HT1080 (cell line): Measurements from ENCODE around the gene VASH2. TPM values are rescaled to one million over a fixed set of nuclear protein-coding genes. Genes with fewer than 3 reads are reported as not detected.
A peak's percentile ranks its signal among the peaks of the same experiment; 100 is the strongest.
"Not testable (repeated sequence)": the region's sequence is repeated elsewhere in the genome, so short reads cannot be mapped to it uniquely, and the experiment has no call there.

Experiments
- DNase-seq: peaks from one replicate; pipeline ENCODE4 v3.0.0-alpha.2; 2015; ENCODE audit warnings: low read depth
- polyA plus RNA-seq, 2 experiments: library from polyadenylated mRNA; depleted of rRNA; stranded (reverse); fragments of >200 nt; gene quantifications; 2 replicates each; pipeline ENCODE4 v1.2.3, GENCODE V29; 2015
- total RNA-seq: library from RNA; depleted of rRNA; stranded (reverse); fragments of >200 nt; shearing (Covaris generic); gene quantifications from 2 replicates; pipeline ENCODE4 v1.2.3, GENCODE V29; 2014; rRNA removed

Gene VASH2
- total RNA-seq = 0.42 and 0.43 TPM in 2 replicates
- 0.60 and 0.81 TPM in 2 replicates for polyA plus RNA-seq (2015; cell fraction: cytosol; rRNA removed)
- polyA plus RNA-seq (2015; cell fraction: nucleus; rRNA removed) = 0.72 and 0.76 TPM in 2 replicates

DNA sequence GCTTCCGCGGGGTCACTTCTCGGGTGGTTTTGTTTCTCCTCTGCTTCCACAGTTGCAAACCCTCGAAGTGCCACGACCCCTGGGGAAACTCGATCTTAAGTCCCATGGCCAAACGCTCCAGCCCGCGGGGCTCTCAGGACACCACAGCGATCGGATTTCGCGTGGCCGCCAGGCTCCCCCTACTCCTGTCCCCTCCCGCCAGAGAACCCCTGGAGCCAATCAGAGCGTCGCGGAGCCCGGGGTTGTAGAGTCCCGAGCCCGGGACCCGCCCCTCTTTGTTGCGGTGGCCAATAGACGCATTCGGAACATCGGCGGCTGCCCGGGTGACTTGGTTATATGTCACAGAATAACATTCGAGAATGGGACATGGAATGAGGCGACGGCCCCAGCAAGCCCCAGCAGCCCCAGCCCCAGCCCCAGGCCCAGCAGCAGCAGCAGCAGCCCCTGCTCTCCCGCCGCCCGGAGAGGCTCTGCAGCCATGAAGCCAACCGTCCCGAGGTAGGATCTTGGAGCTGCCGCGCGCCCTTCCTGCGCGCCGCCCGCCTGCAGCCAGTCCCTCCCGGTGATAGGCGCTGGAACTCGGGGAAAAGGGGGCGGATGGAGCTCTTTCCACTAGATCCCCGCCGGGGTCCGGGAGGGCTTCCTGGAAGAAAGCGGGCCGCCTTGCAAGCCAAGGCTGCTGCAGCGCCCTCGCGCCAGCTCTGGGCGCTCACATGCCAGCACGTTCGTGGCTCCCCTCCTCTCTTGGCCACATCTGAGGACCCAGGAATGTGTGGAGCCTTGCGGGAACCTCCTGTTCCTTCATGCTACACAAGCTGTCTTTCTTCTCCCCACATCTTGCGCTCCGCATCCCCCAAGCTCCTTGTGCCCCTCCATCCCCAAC lies at the start of gene VASH2:
Gene VASH2 (plus strand): TSS at position 299 of the 883 bp plus-strand sequence. CDS start 1,002 bp downstream, outside the sequence.
- peak; percentile 71 for DNase-seq

DNA sequence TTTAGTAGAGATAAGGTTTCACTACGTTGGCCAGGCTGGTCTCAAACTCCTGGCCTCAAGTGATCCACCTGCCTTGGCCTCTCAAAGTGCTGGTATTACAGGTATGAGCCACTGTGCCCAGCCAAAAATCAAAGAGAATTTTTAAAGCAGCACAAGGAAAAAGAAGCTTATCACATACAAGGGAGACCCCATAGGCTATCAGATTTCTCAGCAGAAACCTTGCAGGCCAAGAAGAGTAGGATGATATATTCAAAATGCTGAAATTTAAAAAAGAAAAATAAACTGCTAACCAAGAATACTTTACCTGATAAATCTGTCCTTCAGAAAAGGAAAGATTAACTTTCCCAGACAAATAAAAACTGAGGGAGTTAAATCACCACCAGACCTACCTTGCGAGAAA lies 49.1 kb upstream of the VASH2 start:
- no peak for DNase-seq

DNA sequence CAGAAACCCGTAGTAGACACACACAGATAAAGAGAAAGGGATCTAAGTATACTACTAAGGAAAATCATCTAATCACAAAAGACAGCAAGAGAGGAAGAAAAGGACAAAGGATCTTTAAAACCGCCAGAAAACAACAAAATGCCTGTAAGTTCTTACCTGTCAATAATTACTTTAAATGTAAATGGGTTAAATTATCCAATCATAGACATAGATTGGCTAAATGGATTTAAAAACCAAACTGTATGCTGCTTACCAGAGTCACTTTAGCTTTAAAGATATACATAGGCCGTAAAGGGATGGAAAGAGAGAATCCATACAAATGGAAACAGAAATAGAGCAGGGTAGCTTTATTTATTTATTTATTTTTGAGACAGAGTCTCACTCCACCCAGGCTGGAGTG lies 48.3 kb upstream of the VASH2 start:
- DNase-seq = no peak

DNA sequence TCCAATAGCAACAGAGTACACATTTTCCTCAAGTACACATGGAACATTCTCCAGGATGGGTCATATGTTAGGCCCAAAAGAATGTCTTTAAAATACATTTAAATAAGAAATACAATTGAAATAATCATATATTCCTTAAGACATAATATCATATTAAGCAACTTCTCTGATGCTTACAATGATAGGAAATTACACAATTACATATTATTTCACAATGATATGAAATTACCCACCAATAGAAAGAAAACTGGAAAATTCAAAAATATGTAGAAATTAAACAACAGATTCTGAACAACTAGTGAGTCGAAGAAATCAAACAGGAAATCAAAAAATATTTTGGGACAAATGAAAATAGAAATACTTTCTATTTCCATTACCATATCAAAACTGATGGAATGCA lies 46.7 kb upstream of the VASH2 start:
- no peak for DNase-seq

DNA sequence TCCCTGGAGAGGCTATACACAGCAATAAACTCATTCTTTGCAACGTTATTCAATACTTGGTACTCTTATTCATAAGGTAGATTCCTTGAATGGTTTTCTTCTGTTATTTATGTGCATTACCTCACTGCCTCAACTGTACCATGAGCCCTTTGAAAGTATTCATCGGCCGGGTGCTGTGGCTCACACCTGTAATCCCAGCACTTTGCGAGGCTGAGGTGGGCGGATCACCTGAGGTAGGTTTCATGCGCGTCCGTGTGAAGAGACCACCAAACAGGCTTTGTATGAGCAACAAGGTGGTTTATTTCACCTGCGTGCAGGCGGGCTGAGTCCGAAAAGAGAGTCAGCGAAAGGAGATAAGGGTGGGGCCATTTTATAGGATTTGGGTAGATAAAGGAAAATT lies 42.3 kb upstream of the VASH2 start:
- not testable (repeated sequence) for DNase-seq

DNA sequence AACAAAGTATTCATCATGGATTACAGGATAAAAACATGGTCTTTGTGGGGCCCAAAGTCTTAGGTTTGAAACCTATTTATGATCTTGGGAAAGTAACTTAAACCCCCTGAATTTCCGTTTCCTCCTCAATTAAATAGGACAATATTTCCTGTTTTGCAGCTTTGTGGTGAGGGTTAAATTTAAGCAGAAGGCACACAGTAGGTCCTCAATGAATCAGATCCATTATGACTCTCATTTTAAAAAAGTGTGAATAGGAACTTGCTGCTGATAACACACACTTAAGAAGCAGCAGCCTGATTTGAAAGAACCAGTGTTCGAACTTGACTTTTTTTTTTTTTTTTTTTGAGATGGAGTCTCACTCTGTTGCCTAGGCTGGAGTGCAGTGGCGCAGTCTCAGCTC lies 41.4 kb upstream of the VASH2 start:
- DNase-seq = no peak

DNA sequence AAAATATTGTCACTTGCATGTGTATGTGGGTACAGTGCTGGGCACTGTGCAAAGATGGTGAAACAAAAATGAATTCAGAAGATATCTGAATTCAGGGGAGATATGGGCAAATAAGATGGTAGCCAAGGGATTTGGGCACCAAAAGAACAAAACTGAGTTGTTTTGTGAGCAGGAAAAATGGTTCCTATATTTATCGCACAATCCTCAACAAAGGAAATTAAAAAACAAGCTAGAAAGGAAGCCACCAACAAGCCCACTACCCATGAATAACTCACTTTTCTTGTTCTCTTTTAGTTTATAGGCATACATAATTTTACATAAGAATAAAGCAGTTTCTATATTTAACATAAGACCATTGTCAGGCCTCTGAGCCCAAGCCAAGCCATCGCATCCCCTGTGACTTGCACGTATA lies 40.7 kb upstream of the VASH2 start:
- DNase-seq = no peak

DNA sequence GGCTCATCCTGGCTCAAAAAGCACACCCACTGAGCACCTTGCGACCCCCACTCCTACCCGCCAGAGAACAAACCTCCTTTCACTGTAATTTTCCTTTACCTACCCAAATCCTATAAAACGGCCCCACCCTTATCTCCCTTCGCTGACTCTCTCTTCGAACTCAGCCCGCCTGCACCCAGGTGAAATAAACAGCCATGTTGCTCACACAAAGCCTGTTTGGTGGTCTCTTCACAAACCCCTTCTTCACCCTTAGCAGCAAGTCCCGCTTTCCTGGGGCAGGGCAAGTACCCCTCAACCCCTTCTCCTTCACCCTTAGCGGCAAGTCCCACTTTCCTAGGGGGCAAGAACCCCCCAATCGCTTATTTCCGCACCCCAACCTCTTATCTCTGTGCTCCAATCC lies 40.1 kb upstream of the VASH2 start:
- DNase-seq = not testable (repeated sequence)

- DNase-seq = not testable (repeated sequence)
Observed at GRCh38 chr1:212913638-212914037, 36.7 kb upstream of the VASH2 start.

DNA sequence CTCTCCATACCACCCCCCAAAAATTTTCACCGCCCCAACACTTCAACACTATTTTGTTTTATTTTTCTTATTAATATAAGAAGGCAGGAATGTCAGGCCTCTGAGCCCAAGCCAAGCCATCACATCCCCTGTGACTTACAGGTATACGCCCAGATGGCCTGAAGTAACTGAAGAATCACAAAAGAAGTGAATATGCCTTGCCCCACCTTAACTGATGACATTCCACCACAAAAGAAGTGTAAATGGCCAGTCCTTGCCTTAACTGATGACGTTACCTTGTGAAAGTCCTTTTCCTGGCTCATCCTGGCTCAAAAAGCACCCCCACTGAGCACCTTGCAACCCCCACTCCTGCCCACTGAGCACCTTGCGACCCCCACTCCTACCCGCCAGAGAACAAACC lies 36.2 kb upstream of the VASH2 start:
- DNase-seq = not testable (repeated sequence)

DNA sequence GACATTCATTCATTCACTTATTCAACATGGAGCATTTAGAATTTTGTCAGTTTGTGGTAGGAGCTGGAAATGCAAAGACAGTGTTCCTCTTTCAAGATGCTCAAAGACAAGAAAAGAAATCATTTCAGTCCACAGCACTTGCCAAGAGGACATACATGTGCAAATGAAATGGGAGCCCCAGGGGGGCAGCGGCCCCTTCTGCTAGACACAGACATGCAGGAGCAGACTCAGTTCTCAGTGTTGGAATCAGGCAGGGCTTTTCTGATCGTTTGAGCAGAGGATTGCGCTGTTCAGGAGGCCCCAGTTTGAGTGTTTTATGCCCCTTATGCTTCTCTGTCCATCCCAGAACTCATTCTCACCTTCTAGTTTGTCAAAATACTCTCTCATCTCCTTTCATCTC lies 35.6 kb upstream of the VASH2 start:
- DNase-seq = no peak

DNA sequence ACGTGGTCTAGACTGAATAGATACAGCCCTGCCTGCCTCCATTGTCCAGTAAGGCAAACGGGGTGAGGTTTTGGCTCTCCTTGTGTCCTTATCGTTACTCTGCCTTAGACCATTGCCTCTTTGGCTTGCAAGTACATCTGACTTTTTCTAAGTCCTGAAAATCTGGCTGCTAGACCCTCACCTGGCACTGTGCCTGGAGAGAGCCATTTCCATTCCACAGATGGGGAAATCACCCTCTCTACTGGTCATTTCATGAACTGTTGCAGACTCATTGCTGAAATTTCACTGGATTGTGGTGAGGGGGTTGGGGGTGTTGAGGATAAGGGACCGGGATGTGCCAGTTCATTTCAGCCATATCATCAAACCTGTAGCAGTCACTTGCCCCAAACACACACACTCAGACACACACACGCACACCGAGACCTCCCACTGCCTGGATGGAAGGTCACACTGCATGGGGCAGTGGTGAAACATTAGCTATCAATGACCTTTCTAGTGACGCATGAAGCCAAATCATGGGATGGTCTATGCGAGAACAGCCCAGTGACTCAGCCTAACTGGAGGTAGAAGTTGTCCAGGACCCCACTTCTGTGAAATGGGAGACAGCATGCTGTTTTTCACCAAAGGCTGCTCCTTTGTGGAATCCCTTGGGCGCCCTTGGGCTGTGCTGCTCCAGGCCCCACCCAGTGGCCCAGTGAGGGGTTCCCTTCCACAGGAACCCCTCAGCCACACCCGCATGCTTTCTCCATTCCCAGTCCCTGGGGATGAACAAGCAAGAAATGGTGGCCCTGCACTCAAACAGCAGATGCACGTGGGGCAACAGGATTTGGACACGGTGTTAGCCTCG lies 34.9 kb upstream of the VASH2 start:
- peak; percentile 17 for DNase-seq

DNA sequence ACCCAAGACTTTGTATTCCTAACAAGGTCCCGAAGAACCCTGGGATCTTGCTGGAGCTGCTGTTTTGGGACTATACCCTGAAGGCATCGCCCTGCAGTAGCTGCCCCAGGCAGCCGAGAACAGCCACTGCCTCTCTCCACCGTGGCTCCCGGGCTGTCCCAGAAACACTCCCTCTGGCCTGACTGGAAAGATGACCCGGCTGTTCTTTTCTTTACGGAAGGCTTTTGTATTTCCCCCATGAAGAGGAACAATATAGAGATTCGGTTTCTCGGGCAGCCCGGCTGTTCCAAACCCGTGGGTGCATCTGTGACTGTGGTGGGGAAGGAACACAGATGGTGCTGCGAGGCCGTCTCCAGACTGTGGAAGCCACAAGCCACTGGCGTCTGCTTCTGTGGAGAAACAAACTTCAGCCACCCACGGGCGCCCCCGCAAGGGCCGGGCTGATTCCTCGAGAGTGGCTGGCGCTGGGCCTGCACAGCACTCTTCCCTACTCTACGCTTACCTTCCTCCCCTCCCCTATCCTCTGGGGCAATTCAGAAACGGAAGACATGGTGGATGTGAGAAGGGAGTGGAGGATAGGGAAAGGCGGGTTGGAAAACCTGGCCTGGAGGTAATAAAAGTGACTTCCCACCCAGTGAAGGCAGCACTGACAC lies 33.7 kb upstream of the VASH2 start:
- no peak for DNase-seq

DNA sequence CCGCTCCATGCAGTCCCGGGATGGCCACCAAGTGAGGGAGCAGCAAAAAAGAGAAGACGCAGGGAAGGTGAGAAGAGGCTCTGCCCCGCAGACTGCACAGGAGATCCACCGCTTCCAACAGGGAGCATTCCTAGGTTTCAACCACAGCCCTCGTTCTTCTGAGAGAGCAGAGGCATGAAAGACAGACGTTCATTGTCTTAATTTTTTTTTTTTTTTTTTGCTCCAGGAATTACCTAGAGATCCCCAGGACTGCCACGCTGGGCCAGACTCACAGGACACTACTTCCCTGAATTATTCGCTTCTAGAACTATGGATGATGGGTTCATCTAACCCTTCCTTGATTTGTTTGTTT lies 33.2 kb upstream of the VASH2 start:
- DNase-seq = peak; percentile 34

DNA sequence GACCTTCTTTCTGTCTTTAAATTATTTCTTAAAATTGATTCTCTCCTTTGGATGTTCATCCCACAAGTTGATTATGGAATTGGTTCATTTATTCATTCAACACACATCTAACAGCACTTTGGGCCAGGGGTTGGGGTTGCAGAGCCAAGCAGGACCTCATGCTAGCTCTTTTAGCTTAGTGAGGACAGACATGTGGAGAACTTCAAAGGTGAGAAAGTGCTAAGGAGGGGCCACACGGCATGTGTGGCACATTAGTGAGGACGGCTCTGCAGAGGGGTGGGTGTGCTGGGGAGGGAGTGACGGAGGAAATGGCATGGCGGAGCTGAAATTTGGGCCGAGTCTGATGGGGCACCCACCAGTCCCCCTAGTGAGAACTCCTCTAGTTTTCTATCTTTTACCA lies 32.5 kb upstream of the VASH2 start:
- no peak for DNase-seq

DNA sequence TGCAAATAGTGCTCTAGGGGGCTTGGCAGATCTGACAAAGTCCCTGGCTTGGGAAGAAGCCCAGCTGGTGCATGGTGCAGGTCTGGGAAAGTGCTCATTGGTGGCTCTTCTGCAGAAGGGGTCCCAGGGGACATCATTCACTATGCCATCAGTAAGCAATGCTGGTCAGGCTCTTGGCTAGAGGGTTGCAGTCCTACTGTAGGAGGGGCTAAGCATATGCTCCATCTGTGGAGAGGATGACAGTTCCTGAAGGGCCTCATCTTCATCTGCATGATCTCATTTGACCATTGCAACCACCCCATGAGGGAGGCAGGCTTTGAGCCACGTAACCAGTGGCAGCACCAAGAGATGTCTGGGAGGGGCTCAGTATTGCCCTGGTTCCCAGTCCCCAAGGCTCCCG lies 31.5 kb upstream of the VASH2 start:
- no peak for DNase-seq

- no peak for DNase-seq
Observed at GRCh38 chr1:212920246-212920645, 30.1 kb upstream of the VASH2 start.

- no peak for DNase-seq
Observed at GRCh38 chr1:212920896-212921295, 29.4 kb upstream of the VASH2 start.

DNA sequence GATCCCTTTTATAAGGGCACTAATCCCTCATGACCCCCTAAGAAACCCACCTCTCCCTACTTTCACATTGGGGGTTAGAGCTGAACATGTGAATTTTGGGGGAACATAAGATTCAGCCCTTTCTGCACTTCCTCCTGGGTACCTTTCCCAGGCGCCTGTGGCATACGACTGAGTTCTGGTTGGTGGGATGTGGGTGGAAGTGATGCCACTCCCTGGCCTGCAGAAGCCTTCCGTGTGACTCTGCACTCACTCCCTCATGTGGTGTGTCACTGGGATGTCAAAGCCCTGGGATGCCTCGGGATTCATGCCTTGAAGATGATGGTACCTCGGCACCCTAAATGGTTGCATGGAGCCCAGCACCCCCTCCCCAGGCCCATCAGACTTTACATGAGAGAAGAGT lies 28.3 kb upstream of the VASH2 start:
- DNase-seq = no peak

DNA sequence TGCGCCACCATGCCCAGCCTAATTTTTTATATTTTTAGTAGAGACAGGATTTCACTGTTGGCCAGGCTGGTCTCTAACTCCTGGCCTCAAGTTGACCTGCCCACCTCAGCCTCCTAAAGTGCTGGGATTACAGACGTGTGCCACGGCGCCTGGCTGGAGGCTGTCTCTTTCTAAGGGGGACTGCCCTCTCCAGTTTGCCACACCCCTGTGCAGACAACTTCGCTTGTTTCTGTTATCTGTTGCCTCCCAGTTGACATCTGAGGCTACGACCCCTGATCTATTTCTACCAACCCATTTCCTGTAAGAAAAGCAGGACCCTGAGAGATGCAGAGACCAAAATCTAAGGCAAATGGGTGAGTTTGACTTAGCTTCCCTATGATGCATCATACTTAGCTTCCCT lies 24.0 kb upstream of the VASH2 start:
- DNase-seq = no peak
